ENCODE results near the gene SH3YL1. TPM values are rescaled to one million over a fixed set of nuclear protein-coding genes. Genes with fewer than 3 reads are reported as not detected.

The SH3YL1 gene
- total RNA-seq, 1 experiment from 2014 or later = 97.0 TPM

DNA sequence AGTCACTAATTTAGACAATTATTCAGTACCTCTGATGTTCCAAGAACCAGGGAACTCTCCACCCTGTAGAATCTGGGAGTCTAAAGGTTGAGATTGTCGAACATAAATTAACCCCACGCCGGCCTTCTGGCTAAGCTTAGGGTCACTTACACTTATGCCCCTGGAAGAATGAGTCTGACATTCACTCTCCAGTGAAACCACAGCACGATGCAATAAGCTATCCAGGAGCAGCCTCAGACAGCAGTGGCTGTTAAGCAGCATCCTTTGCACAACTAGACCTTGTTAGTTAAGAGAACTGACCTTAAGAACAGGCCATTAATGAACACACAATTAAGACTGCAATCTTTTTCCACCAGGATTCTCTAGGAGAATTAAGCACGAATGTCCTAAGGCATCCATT, 25.0 kb downstream of the SH3YL1 start:
- no peak for TF ChIP-seq CTCF (IDR thresholded peaks at IDR 0.05; ENCODE audit: unreplicated experiment)
- no TSS peak for BruUV-seq (replicated peaks)
- H3K27ac Mint-ChIP-seq (ENCODE audit: unreplicated experiment) = no peak overlapping the region

GRCh38 chr2:238431-238830, 25.4 kb downstream of the SH3YL1 start:
- no peak overlapping the region for H3K4me3 Mint-ChIP-seq (ENCODE audit: low read depth, unreplicated experiment)
- DNase-seq = no peak
- intact Hi-C loops (cut with micrococcal nuclease; ENCODE audit: unreplicated experiment) = no loop called here
- CTCF ChIA-PET = no interaction called here
- no peak overlapping the region for H3K27ac Mint-ChIP-seq (ENCODE audit: unreplicated experiment)
- H3K27me3 Mint-ChIP-seq (ENCODE audit: unreplicated experiment) = no peaks in the 10 kb centered on the region
- no peaks in the 10 kb centered on the region for H3K9me3 Mint-ChIP-seq (ENCODE audit: low read depth, unreplicated experiment)
- no peak for TF ChIP-seq CTCF (IDR thresholded peaks at IDR 0.05; ENCODE audit: unreplicated experiment)
- no peaks in the 10 kb centered on the region for H3K4me1 Mint-ChIP-seq (ENCODE audit: low read depth, unreplicated experiment)
- H3K36me3 Mint-ChIP-seq (ENCODE audit: insufficient read depth, unreplicated experiment) = peaks cover 8% of the 10 kb centered on the region
- BruUV-seq (replicated peaks) = no TSS peak

More for the DNA sequence above, 25.0 kb downstream of the SH3YL1 start:
- H3K27me3 Mint-ChIP-seq (ENCODE audit: unreplicated experiment) = no peaks in the 10 kb centered on the region
- intact Hi-C loops (cut with micrococcal nuclease; ENCODE audit: unreplicated experiment) = no loop called here
- CTCF ChIA-PET = no interaction called here
- DNase-seq = no peak
- no peaks in the 10 kb centered on the region for H3K9me3 Mint-ChIP-seq (ENCODE audit: low read depth, unreplicated experiment)
- peaks cover 8% of the 10 kb centered on the region for H3K36me3 Mint-ChIP-seq (ENCODE audit: insufficient read depth, unreplicated experiment)
- no peak overlapping the region for H3K4me3 Mint-ChIP-seq (ENCODE audit: low read depth, unreplicated experiment)
- H3K4me1 Mint-ChIP-seq (ENCODE audit: low read depth, unreplicated experiment) = no peaks in the 10 kb centered on the region

- no peaks in the 10 kb centered on the region for H3K27me3 Mint-ChIP-seq (ENCODE audit: unreplicated experiment)
- peaks cover 12% of the 10 kb centered on the region for H3K36me3 Mint-ChIP-seq (ENCODE audit: insufficient read depth, unreplicated experiment)
- BruUV-seq (replicated peaks) = no TSS peak
- CTCF ChIA-PET = no interaction called here
- no peak overlapping the region for H3K27ac Mint-ChIP-seq (ENCODE audit: unreplicated experiment)
- H3K4me1 Mint-ChIP-seq (ENCODE audit: low read depth, unreplicated experiment) = no peaks in the 10 kb centered on the region
- intact Hi-C loops (cut with micrococcal nuclease; ENCODE audit: unreplicated experiment) = no loop called here
- H3K9me3 Mint-ChIP-seq (ENCODE audit: low read depth, unreplicated experiment) = no peaks in the 10 kb centered on the region
- H3K4me3 Mint-ChIP-seq (ENCODE audit: low read depth, unreplicated experiment) = no peak overlapping the region
- no peak for DNase-seq
- TF ChIP-seq CTCF (IDR thresholded peaks at IDR 0.05; ENCODE audit: unreplicated experiment) = no peak
Measured at GRCh38 chr2:237878-238277, 26.0 kb downstream of the SH3YL1 start.

- CTCF ChIA-PET = no interaction called here
- no peaks in the 10 kb centered on the region for H3K4me1 Mint-ChIP-seq (ENCODE audit: low read depth, unreplicated experiment)
- intact Hi-C loops (cut with micrococcal nuclease; ENCODE audit: unreplicated experiment) = no loop called here
- no peaks in the 10 kb centered on the region for H3K27me3 Mint-ChIP-seq (ENCODE audit: unreplicated experiment)
- no peak for TF ChIP-seq CTCF (IDR thresholded peaks at IDR 0.05; ENCODE audit: unreplicated experiment)
- DNase-seq = no peak
- H3K9me3 Mint-ChIP-seq (ENCODE audit: low read depth, unreplicated experiment) = no peaks in the 10 kb centered on the region
- H3K36me3 Mint-ChIP-seq (ENCODE audit: insufficient read depth, unreplicated experiment) = peaks cover 20% of the 10 kb centered on the region
- no peak overlapping the region for H3K27ac Mint-ChIP-seq (ENCODE audit: unreplicated experiment)
- no peak overlapping the region for H3K4me3 Mint-ChIP-seq (ENCODE audit: low read depth, unreplicated experiment)
- BruUV-seq (replicated peaks) = no TSS peak
Measured at GRCh38 chr2:236993-237539, 26.8 kb downstream of the SH3YL1 start.

All from Calu3 (cell line).